Loucy (cell line): ENCODE data around the gene PPIG.
"Not testable (repeated sequence)": the region's sequence is repeated elsewhere in the genome, so short reads cannot be mapped to it uniquely, and the experiment has no call there.

Experiments
- CTCF ChIP-seq: fragments of 200-600 bp; sonication (generic); conservative IDR thresholded peaks from 2 replicates; pipeline ENCODE4 v1.5.1; 2014; ENCODE audit warnings: mild to moderate bottlenecking, antibody characterized with exemption, low read length
- EZH2phosphoT487 ChIP-seq: fragments of 200-600 bp; IDR thresholded peaks from 2 replicates; pipeline ENCODE4 v1.6.1; 2018; ENCODE audit warnings: antibody characterized with exemption, mild to moderate bottlenecking, moderate library complexity, borderline replicate concordance

- TF ChIP-seq CTCF, EZH2phosphoT487: not testable (repeated sequence)
These were observed 9.6 kb upstream of the PPIG start for GRCh38 chr2:169574539-169574938.
